PC-3 (cell line): ENCODE data around the gene UGT1A10. TPM values are rescaled to one million over a fixed set of nuclear protein-coding genes. Genes with fewer than 3 reads are reported as not detected.

ENCODE experiments used
- ATAC-seq: fragments of 200-7000 bp; cut with Tn5 transposase; 2 replicates; pipeline ENCODE4 v1.9.1; 2020; ENCODE audit warnings: mild to moderate bottlenecking, moderate library complexity
- BruUV-seq: library from RNA; stranded (reverse); fragments of 400-500 nt; replicated peaks from 2 replicates; lab custom pipeline; 2021; lab: Mats Ljungman, UMichigan
- CTCF ChIA-PET: fragments of 300-600 bp; sonication (Branson Sonifier 250); formaldehyde crosslinking; loops from one replicate; lab custom pipeline; 2022; ENCODE audit warnings: antibody characterized with exemption; lab: Charles Lee
- POLR2A ChIA-PET: fragments of 300-600 bp; sonication (Branson Sonifier 250); formaldehyde crosslinking; loops from one replicate; lab custom pipeline; 2022; ENCODE audit warnings: antibody characterized with exemption; ENCODE audit not compliant: unreplicated experiment; lab: Charles Lee
- DNase-seq: peaks from one replicate; pipeline ENCODE4 v3.0.0-alpha.2; 2015
- H2AFZ ChIP-seq: fragments of 300-600 bp; sonication (generic); 2 replicates; pipeline ENCODE4 v1.6.0; 2016; ENCODE audit warnings: antibody characterized with exemption, low read length
- H3F3A ChIP-seq: fragments of 300-600 bp; sonication (generic); one replicate; pipeline ENCODE4 v1.6.0; 2017; ENCODE audit warnings: antibody characterized with exemption, low read length, control low read depth, mild to moderate bottlenecking; ENCODE audit not compliant: unreplicated experiment
- H3K27ac ChIP-seq: fragments of 300-600 bp; sonication (generic); 2 replicates; pipeline ENCODE4 v1.5.1; 2016; ENCODE audit warnings: mild to moderate bottlenecking, low read length
- H3K27me3 ChIP-seq: fragments of 300-600 bp; sonication (generic); 2 replicates; pipeline ENCODE4 v1.6.1; 2016; ENCODE audit warnings: low read length, mixed read lengths
- H3K36me3 ChIP-seq: fragments of 300-600 bp; sonication (generic); 2 replicates; pipeline ENCODE4 v1.6.1; 2016; ENCODE audit warnings: low read depth, mixed run types, low read length, mixed read lengths
- H3K4me1 ChIP-seq: fragments of 300-600 bp; sonication (generic); 2 replicates; pipeline ENCODE4 v1.5.1; 2016; ENCODE audit warnings: low read length; ENCODE audit not compliant: insufficient read depth
- H3K4me2 ChIP-seq: fragments of 300-600 bp; sonication (generic); 2 replicates; pipeline ENCODE4 v1.6.0; 2016; ENCODE audit warnings: low read length
- H3K4me3 ChIP-seq: fragments of 300-600 bp; sonication (generic); 2 replicates; pipeline ENCODE4 v1.5.1; 2016; ENCODE audit warnings: mild to moderate bottlenecking, low read length, mixed read lengths
- H3K79me2 ChIP-seq: fragments of 300-600 bp; sonication (generic); 2 replicates; pipeline ENCODE4 v1.6.1; 2017; ENCODE audit warnings: low read length, mixed read lengths
- H3K9ac ChIP-seq: fragments of 300-600 bp; sonication (generic); 2 replicates; pipeline ENCODE4 v1.6.0; 2016; ENCODE audit warnings: mild to moderate bottlenecking, low read length
- H3K9me2 ChIP-seq: fragments of 300-600 bp; sonication (generic); replicated peaks from 2 replicates; pipeline ENCODE4 v1.6.1; 2016; ENCODE audit warnings: mixed run types, low read length, mixed read lengths
- H3K9me3 ChIP-seq: fragments of 300-600 bp; sonication (generic); 2 replicates; pipeline ENCODE4 v1.6.1; 2016; ENCODE audit warnings: low read length, mixed read lengths
- H4K20me1 ChIP-seq: fragments of 300-600 bp; sonication (generic); 2 replicates; pipeline ENCODE4 v1.6.1; 2016; ENCODE audit warnings: low read length, mixed read lengths
- EZH2 ChIP-seq: fragments of 300-600 bp; sonication (generic); IDR thresholded peaks from one replicate; pipeline ENCODE4 v1.6.1; 2017; ENCODE audit warnings: antibody characterized with exemption, mild to moderate bottlenecking, low read length; ENCODE audit not compliant: unreplicated experiment
- EZH2phosphoT487 ChIP-seq: fragments of 300-600 bp; sonication (generic); IDR thresholded peaks from 2 replicates; pipeline ENCODE4 v1.6.1; 2018; ENCODE audit warnings: mild to moderate bottlenecking, antibody characterized with exemption, low read length, borderline replicate concordance
- intact Hi-C: fragments of 100-400 bp; cut with micrococcal nuclease; formaldehyde crosslinking; loops from 2 replicates; pipeline ENCODE4 v1.9.0; 2023
- total RNA-seq: library from RNA; depleted of rRNA; stranded (reverse); fragments of >200 nt; gene quantifications from 2 replicates; pipeline ENCODE4 v1.2.3, GENCODE V29; 2014
- TF ChIP-seq, protein P1 (sequence below): fragments of 300-600 bp; sonication (generic); conservative IDR thresholded peaks from 2 replicates; pipeline ENCODE4 v1.5.1; 2017; ENCODE audit warnings: antibody characterized with exemption, low read depth, mild to moderate bottlenecking, low read length

Gene UGT1A10
- total RNA-seq, 1 experiment from 2014 or later = not detected

DNA sequence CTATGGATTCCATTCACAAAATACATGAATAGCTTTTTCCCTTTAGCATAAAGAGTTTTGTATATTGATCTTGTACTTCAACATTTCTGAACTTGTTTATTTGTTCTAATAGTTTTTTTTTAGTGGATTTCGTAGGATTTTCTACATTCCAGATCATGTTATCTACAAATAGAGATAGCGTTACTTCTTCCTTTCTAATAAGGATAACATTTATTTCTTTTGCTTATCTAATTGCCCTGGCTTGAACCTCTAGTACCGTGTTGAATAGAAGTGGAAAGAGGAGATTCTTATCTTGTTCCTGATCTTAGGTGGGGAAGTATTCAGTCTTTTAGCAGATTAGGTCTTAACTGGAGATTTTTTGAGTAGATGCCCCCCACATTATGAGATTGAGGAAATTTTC is 66.0 kb downstream of the UGT1A10 start:
- H3F3A ChIP-seq = peaks cover 4% of the 10 kb centered on the region
- ATAC-seq (no peak), DNase-seq (no peak)
- H3K4me2 ChIP-seq = no peak overlapping the region
- H3K27me3 ChIP-seq = no peaks in the 10 kb centered on the region
- BruUV-seq = no TSS peak
- TF ChIP-seq EZH2 = no peak
- TF ChIP-seq, protein P1, sequence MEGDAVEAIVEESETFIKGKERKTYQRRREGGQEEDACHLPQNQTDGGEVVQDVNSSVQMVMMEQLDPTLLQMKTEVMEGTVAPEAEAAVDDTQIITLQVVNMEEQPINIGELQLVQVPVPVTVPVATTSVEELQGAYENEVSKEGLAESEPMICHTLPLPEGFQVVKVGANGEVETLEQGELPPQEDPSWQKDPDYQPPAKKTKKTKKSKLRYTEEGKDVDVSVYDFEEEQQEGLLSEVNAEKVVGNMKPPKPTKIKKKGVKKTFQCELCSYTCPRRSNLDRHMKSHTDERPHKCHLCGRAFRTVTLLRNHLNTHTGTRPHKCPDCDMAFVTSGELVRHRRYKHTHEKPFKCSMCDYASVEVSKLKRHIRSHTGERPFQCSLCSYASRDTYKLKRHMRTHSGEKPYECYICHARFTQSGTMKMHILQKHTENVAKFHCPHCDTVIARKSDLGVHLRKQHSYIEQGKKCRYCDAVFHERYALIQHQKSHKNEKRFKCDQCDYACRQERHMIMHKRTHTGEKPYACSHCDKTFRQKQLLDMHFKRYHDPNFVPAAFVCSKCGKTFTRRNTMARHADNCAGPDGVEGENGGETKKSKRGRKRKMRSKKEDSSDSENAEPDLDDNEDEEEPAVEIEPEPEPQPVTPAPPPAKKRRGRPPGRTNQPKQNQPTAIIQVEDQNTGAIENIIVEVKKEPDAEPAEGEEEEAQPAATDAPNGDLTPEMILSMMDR = no peak
- no peak for TF ChIP-seq EZH2phosphoT487
- intact Hi-C loops = no loop called here
- no peak overlapping the region for H3K9ac ChIP-seq
- no peak overlapping the region for H2AFZ ChIP-seq
- POLR2A ChIA-PET = no interaction called here
- H3K9me2 ChIP-seq = no peaks in the 10 kb centered on the region
- H3K79me2 ChIP-seq = no peaks in the 10 kb centered on the region
- no peaks in the 10 kb centered on the region for H3K9me3 ChIP-seq
- no peaks in the 10 kb centered on the region for H4K20me1 ChIP-seq
- CTCF ChIA-PET = interaction anchor here (0.7 kb wide), 1 partner anchor 259 kb away, joined by 3 read pairs; no protein-coding TSS in a partner anchor
- no peak overlapping the region for H3K27ac ChIP-seq
- no peaks in the 10 kb centered on the region for H3K36me3 ChIP-seq
- peaks cover 26% of the 10 kb centered on the region for H3K4me1 ChIP-seq
- H3K4me3 ChIP-seq = no peak overlapping the region

DNA sequence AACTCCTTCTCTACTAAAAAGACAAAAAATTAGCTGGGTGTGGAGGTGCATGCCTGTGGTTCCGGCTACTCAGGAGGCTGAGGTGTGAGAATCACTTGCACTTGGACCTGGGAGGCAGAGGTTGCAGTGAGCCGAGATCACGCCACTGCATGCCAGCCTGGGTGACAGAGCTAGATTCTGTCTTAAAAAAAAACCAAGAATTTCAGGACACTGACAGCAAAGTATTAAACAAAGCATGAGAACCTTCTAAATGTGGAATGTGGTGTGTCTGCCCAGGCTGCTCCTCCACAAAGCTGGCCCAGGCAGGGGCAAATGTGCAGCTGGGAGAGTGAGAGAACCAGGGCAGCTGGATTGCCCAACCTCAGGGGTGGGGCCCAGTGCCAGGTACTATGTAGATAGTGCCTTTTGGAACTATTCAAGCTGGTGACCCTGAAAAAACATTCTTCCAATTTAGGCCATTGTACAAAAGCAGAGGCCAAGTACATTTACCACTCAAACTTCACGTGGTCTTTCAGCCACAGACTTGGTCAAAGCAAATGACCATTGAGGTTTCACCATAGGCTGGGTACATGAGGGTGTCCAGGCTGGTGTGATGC is 69.8 kb downstream of the UGT1A10 start:
- BruUV-seq = no TSS peak
- no peaks in the 10 kb centered on the region for H3K9me2 ChIP-seq
- ChIA-PET POLR2A (interaction anchor here (0.6 kb wide), 1 partner anchor 16 kb away, joined by 9 read pairs; no protein-coding TSS in a partner anchor), CTCF (no interaction called here)
- no peak overlapping the region for H2AFZ ChIP-seq
- peaks cover 43% of the 10 kb centered on the region for H3K4me1 ChIP-seq
- H3K27ac ChIP-seq = peak overlapping the region; percentile 91
- intact Hi-C loops = loop anchor here (2.0 to 5.0 kb wide), 4 partner anchors 15 to 154 kb away; partner anchors contain the start of genes HJURP and USP40
- H3K9ac ChIP-seq = no peak overlapping the region; the same call in 1 of the 2 replicates
- ATAC-seq (no peak), DNase-seq (peak; percentile 45)
- no peak for TF ChIP-seq EZH2
- TF ChIP-seq, protein P1 = no peak
- TF ChIP-seq EZH2phosphoT487 = no peak
- no peaks in the 10 kb centered on the region for H3K36me3 ChIP-seq
- H3K79me2 ChIP-seq = no peaks in the 10 kb centered on the region
- H3F3A ChIP-seq = peaks cover 6% of the 10 kb centered on the region
- no peak overlapping the region for H3K4me3 ChIP-seq
- no peaks in the 10 kb centered on the region for H3K27me3 ChIP-seq
- no peaks in the 10 kb centered on the region for H3K9me3 ChIP-seq
- H4K20me1 ChIP-seq = no peaks in the 10 kb centered on the region
- H3K4me2 ChIP-seq = no peak overlapping the region

DNA sequence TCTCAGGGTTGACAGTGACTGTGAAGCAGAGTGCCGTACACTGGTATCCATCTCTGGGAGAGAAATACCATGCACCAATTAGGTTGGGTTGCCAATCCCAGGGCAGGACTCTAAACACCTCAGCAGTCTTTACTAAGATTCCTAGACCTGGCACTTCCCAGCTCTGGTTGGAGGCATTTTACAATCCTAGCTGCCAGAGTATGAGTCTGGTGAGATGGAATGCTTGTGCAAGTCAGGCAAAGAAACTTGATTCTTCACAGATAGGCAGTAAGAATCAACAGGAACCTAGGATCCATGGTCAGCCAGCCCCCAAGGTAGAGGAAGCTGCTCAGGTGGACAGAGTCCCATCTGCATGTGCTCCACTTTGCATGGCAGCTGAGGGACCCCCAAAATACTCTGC is 70.5 kb downstream of the UGT1A10 start:
- DNase-seq (peak; percentile 74), ATAC-seq (peak; percentile 76)
- ChIA-PET POLR2A (no interaction called here), CTCF (interaction anchor here (0.6 kb wide), 1 partner anchor 655 kb away, joined by 3 read pairs; no protein-coding TSS in a partner anchor)
- H2AFZ ChIP-seq = no peak overlapping the region
- H3F3A ChIP-seq = peaks cover 6% of the 10 kb centered on the region
- no TSS peak for BruUV-seq
- H3K9me3 ChIP-seq = no peaks in the 10 kb centered on the region
- H4K20me1 ChIP-seq = no peaks in the 10 kb centered on the region
- no peaks in the 10 kb centered on the region for H3K79me2 ChIP-seq
- H3K4me1 ChIP-seq = peaks cover 47% of the 10 kb centered on the region
- no peaks in the 10 kb centered on the region for H3K36me3 ChIP-seq
- H3K4me3 ChIP-seq = no peak overlapping the region
- intact Hi-C loops = loop anchor here (2.0 to 5.0 kb wide), 4 partner anchors 16 to 154 kb away; partner anchors contain the start of genes HJURP and USP40
- H3K9me2 ChIP-seq = no peaks in the 10 kb centered on the region
- H3K27me3 ChIP-seq = no peaks in the 10 kb centered on the region
- no peak overlapping the region; the same call in 1 of the 2 replicates for H3K9ac ChIP-seq
- H3K27ac ChIP-seq = peak overlapping the region; percentile 91
- TF ChIP-seq EZH2 (no peak), EZH2phosphoT487 (no peak)
- TF ChIP-seq, protein P1 = no peak
- peak overlapping the region; percentile 15; the same call in 1 of the 2 replicates for H3K4me2 ChIP-seq
